ENCODE data around the gene WFDC5. TPM values are rescaled to one million over a fixed set of nuclear protein-coding genes. Genes with fewer than 3 reads are reported as not detected.

WFDC5 gene
- total RNA-seq, 2 experiments from 2014 or later: not detected

GRCh38 chr20:45103072-45103471 is 11.9 kb downstream of the WFDC5 start:
- no peaks in the 10 kb centered on the region for H3K4me1 ChIP-seq (ENCODE audit: insufficient read depth, low read length, poor library complexity, severe bottlenecking)
- CTCF ChIA-PET (ENCODE audit: unreplicated experiment): no interaction called here

GRCh38 chr20:45101333-45101850 is 13.6 kb downstream of the WFDC5 start:
- Histone ChIP-seq H3K36me3 (ENCODE audit: insufficient read depth, low read length) (no peaks in the 10 kb centered on the region), H3K9me3 (ENCODE audit: low read length) (no peaks in the 10 kb centered on the region), H3K4me2 (ENCODE audit: low read length) (no peak overlapping the region), H3K79me2 (ENCODE audit: insufficient read depth, low read depth, low read length) (no peaks in the 10 kb centered on the region), H3K27ac (ENCODE audit: low read depth, low read length, poor library complexity, severe bottlenecking) (no peak overlapping the region), H3K9me2 (ENCODE audit: insufficient read depth, low read length) (no peaks in the 10 kb centered on the region), H2AFZ (ENCODE audit: low read length) (no peak overlapping the region), H3K4me3 (ENCODE audit: low read depth, low read length, poor library complexity, severe bottlenecking) (no peak overlapping the region), H3K4me1 (ENCODE audit: insufficient read depth, low read length, poor library complexity, severe bottlenecking) (no peaks in the 10 kb centered on the region), H4K20me1 (ENCODE audit: insufficient read depth, low read length) (no peaks in the 10 kb centered on the region; the same call in 1 of the 2 replicates)
- TF ChIP-seq, protein P1, sequence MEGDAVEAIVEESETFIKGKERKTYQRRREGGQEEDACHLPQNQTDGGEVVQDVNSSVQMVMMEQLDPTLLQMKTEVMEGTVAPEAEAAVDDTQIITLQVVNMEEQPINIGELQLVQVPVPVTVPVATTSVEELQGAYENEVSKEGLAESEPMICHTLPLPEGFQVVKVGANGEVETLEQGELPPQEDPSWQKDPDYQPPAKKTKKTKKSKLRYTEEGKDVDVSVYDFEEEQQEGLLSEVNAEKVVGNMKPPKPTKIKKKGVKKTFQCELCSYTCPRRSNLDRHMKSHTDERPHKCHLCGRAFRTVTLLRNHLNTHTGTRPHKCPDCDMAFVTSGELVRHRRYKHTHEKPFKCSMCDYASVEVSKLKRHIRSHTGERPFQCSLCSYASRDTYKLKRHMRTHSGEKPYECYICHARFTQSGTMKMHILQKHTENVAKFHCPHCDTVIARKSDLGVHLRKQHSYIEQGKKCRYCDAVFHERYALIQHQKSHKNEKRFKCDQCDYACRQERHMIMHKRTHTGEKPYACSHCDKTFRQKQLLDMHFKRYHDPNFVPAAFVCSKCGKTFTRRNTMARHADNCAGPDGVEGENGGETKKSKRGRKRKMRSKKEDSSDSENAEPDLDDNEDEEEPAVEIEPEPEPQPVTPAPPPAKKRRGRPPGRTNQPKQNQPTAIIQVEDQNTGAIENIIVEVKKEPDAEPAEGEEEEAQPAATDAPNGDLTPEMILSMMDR (conservative IDR thresholded peaks at IDR 0.05; ENCODE audit: low read length): no peak
- TF ChIP-seq EZH2phosphoT487 (IDR thresholded peaks at IDR 0.05; ENCODE audit: borderline replicate concordance, low read depth, low read length): no peak
- ChIA-PET CTCF (ENCODE audit: unreplicated experiment) (no interaction called here), POLR2A (no interaction called here)
- no peak for DNase-seq (ENCODE audit: low spot score)
- intact Hi-C loops (cut with micrococcal nuclease; ENCODE audit: unreplicated experiment): no loop called here
- no TSS peak for BruUV-seq (replicated peaks)

More at GRCh38 chr20:45103072-45103471, 11.9 kb downstream of the WFDC5 start:
- Histone ChIP-seq H3K36me3 (ENCODE audit: insufficient read depth, low read length) (no peaks in the 10 kb centered on the region), H3K79me2 (ENCODE audit: insufficient read depth, low read depth, low read length) (no peaks in the 10 kb centered on the region), H2AFZ (ENCODE audit: low read length) (no peak overlapping the region), H3K4me2 (ENCODE audit: low read length) (no peak overlapping the region), H4K20me1 (ENCODE audit: insufficient read depth, low read length) (no peaks in the 10 kb centered on the region; the same call in 1 of the 2 replicates), H3K4me3 (ENCODE audit: low read depth, low read length, poor library complexity, severe bottlenecking) (no peak overlapping the region), H3K9me3 (ENCODE audit: low read length) (no peaks in the 10 kb centered on the region), H3K9me2 (ENCODE audit: insufficient read depth, low read length) (no peaks in the 10 kb centered on the region), H3K27ac (ENCODE audit: low read depth, low read length, poor library complexity, severe bottlenecking) (no peak overlapping the region)
- DNase-seq (ENCODE audit: low spot score): no peak
- intact Hi-C loops (cut with micrococcal nuclease; ENCODE audit: unreplicated experiment): no loop called here
- POLR2A ChIA-PET: no interaction called here
- BruUV-seq (replicated peaks): no TSS peak
- TF ChIP-seq, protein P1 (conservative IDR thresholded peaks at IDR 0.05; ENCODE audit: low read length): no peak
- TF ChIP-seq EZH2phosphoT487 (IDR thresholded peaks at IDR 0.05; ENCODE audit: borderline replicate concordance, low read depth, low read length): no peak

DNA sequence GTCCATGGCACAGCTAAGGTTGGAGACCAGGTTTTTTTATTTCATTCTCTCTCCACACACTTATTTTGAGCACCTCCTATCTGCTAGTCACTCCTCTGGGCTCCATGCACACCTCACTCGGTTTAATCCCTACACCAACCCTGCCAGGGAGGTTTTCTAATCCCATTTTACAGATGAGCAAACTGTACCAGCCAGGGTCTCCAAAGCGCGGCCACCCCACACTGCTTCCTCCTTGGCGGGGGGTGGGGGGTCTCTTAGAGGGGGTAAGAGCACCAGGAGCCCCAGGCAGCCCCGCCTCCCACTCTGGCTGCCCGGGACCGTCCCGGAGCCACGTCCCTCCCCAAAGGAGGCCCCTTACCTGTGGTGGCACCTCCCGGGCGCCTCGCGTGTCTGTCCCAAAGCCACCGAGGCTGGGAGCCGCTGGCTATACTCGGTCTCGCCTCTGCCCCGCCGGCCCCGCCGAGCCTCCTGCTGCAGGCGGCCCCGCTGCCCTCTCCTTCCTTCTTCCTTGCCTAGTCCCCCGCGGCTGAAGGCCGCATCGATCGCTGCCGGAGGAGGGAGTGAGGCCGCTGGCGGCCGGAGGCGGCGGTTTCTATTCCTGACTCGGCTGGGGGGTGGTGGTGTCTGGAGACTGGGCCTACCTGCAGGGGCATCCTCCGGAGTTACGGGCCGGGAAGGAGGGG is 14.3 kb downstream of the WFDC5 start, which contains the start of gene KCNS1:
KCNS1 (minus strand) TSS at position 565 of the 683 bp plus-strand sequence. CDS start 1,891 bp downstream, outside the sequence.
- CTCF ChIA-PET (ENCODE audit: unreplicated experiment): no interaction called here
- POLR2A ChIA-PET: no interaction called here
- H3K4me2 ChIP-seq (ENCODE audit: low read length): no peak within 1 kb of the TSS
- H3K4me3 ChIP-seq (ENCODE audit: low read depth, low read length, poor library complexity, severe bottlenecking): no peak within 1 kb of the TSS
- H4K20me1 ChIP-seq (ENCODE audit: insufficient read depth, low read length): no peaks in the 10 kb centered on the region; the same call in 1 of the 2 replicates
- H3K9me3 ChIP-seq (ENCODE audit: low read length): no peaks in the 10 kb centered on the region
- DNase-seq (ENCODE audit: low spot score): no peak
- intact Hi-C loops (cut with micrococcal nuclease; ENCODE audit: unreplicated experiment): no loop called here
- no peaks in the 10 kb centered on the region for H3K79me2 ChIP-seq (ENCODE audit: insufficient read depth, low read depth, low read length)
- no peaks in the 10 kb centered on the region for H3K9me2 ChIP-seq (ENCODE audit: insufficient read depth, low read length)
- no TSS peak for BruUV-seq (replicated peaks)
- no peak within 1 kb of the TSS for H3K27ac ChIP-seq (ENCODE audit: low read depth, low read length, poor library complexity, severe bottlenecking)
- H3K4me1 ChIP-seq (ENCODE audit: insufficient read depth, low read length, poor library complexity, severe bottlenecking): no peaks in the 10 kb centered on the region
- no peaks in the 10 kb centered on the region for H3K36me3 ChIP-seq (ENCODE audit: insufficient read depth, low read length)
- no peak for TF ChIP-seq EZH2phosphoT487 (IDR thresholded peaks at IDR 0.05; ENCODE audit: borderline replicate concordance, low read depth, low read length)
- TF ChIP-seq, protein P1 (conservative IDR thresholded peaks at IDR 0.05; ENCODE audit: low read length): no peak
- no peak within 1 kb of the TSS for H2AFZ ChIP-seq (ENCODE audit: low read length)
